Neural cell (in vitro differentiated cells): ENCODE measurements around the gene TMEM225. TPM values are rescaled to one million over a fixed set of nuclear protein-coding genes. Genes with fewer than 3 reads are reported as not detected.

Experiments
- H2AFZ ChIP-seq: fragments of 200-600, 300-800 bp; sonication (generic), shearing (Covaris generic); 2 replicates; pipeline ENCODE4 v1.6.0; 2014; ENCODE audit warnings: low read depth, mild to moderate bottlenecking, antibody characterized with exemption, low read length, moderate library complexity
- H3F3A ChIP-seq: fragments of 200-600 bp; shearing (Covaris generic); 2 replicates; pipeline ENCODE4 v1.6.1; 2016; ENCODE audit warnings: mild to moderate bottlenecking, moderate library complexity, mixed read lengths, antibody characterized with exemption, low read length; ENCODE audit not compliant: insufficient read depth, poor library complexity, severe bottlenecking
- H3K27ac ChIP-seq: fragments of 200-600, 300-800 bp; sonication (generic), shearing (Covaris generic); 2 replicates; pipeline ENCODE4 v1.5.1; 2014; ENCODE audit warnings: mild to moderate bottlenecking, low read length, moderate library complexity
- H3K27me3 ChIP-seq: fragments of 300-800, 200-600 bp; sonication (generic), shearing (Covaris generic); 2 replicates; pipeline ENCODE4 v1.6.0; 2014; ENCODE audit warnings: mild to moderate bottlenecking, low read depth, low read length, moderate library complexity; ENCODE audit not compliant: insufficient read depth
- H3K36me3 ChIP-seq: fragments of 300-800, 200-600 bp; sonication (generic), shearing (Covaris generic); 2 replicates; pipeline ENCODE4 v1.5.1; 2014; ENCODE audit warnings: mild to moderate bottlenecking, antibody characterized with exemption, low read length, moderate library complexity; ENCODE audit not compliant: insufficient read depth
- H3K4me2 ChIP-seq: fragments of 300-800, 200-600 bp; sonication (generic), shearing (Covaris generic); 2 replicates; pipeline ENCODE4 v1.6.0; 2014; ENCODE audit warnings: mild to moderate bottlenecking, low read length
- H3K4me3 ChIP-seq: fragments of 300-800, 200-600 bp; sonication (generic), shearing (Covaris generic); 2 replicates; pipeline ENCODE4 v1.5.1; 2014; ENCODE audit warnings: mild to moderate bottlenecking, low read length, moderate library complexity
- H3K79me2 ChIP-seq: fragments of 200-600 bp; shearing (Covaris generic); replicated peaks from 2 replicates; pipeline ENCODE4 v1.6.0; 2014; ENCODE audit warnings: mild to moderate bottlenecking, low read length, moderate library complexity; ENCODE audit not compliant: insufficient read depth
- H3K9ac ChIP-seq: fragments of 300-800, 200-600 bp; sonication (generic), shearing (Covaris generic); 2 replicates; pipeline ENCODE4 v1.6.1; 2016; ENCODE audit warnings: mild to moderate bottlenecking, low read length, mixed read lengths
- H3K9me2 ChIP-seq: fragments of 200-600 bp; shearing (Covaris generic); 2 replicates; pipeline ENCODE4 v1.6.1; 2016; ENCODE audit warnings: mild to moderate bottlenecking, low read length, mixed read lengths; ENCODE audit not compliant: insufficient read depth
- H3K9me3 ChIP-seq: fragments of 200-600, 300-800 bp; sonication (generic), shearing (Covaris generic); 2 replicates; pipeline ENCODE4 v1.6.1; 2016; ENCODE audit warnings: mild to moderate bottlenecking, mixed run types, low read length, moderate library complexity, mixed read lengths
- H4K20me1 ChIP-seq: fragments of 200-600 bp; shearing (Covaris generic); 2 replicates; pipeline ENCODE4 v1.6.1; 2016; ENCODE audit warnings: mild to moderate bottlenecking, mixed run types; ENCODE audit not compliant: insufficient read depth
- CTCF ChIP-seq: fragments of 450-650 bp; IDR thresholded peaks from 2 replicates; pipeline ENCODE4 v1.5.1; 2014; ENCODE audit warnings: antibody characterized with exemption, mild to moderate bottlenecking, moderate library complexity; ENCODE audit not compliant: poor library complexity, severe bottlenecking
- EP300 ChIP-seq: fragments of 450-650 bp; conservative IDR thresholded peaks from 2 replicates; pipeline ENCODE4 v1.6.1; 2014; ENCODE audit warnings: antibody characterized with exemption, mild to moderate bottlenecking, moderate library complexity; ENCODE audit not compliant: poor library complexity, severe bottlenecking
- EZH2 ChIP-seq: fragments of 200-600, 300-800 bp; shearing (Covaris generic), sonication (generic); IDR thresholded peaks from 2 replicates; pipeline ENCODE4 v1.6.1; 2014; ENCODE audit warnings: antibody characterized with exemption, low read length, borderline replicate concordance, mild to moderate bottlenecking; ENCODE audit not compliant: insufficient read depth, poor library complexity, severe bottlenecking
- MXI1 ChIP-seq: fragments of 450-650 bp; conservative IDR thresholded peaks from 2 replicates; pipeline ENCODE4 v1.6.1; 2014; ENCODE audit warnings: antibody characterized with exemption, mild to moderate bottlenecking; ENCODE audit not compliant: poor library complexity, severe bottlenecking
- POLR2AphosphoS5 ChIP-seq: IDR thresholded peaks from 2 replicates; pipeline ENCODE4 v1.6.1; 2012
- RAD21 ChIP-seq: fragments of 450-650 bp; conservative IDR thresholded peaks from 2 replicates; pipeline ENCODE4 v1.6.1; 2014; ENCODE audit warnings: antibody characterized with exemption, mild to moderate bottlenecking, moderate library complexity
- SMC3 ChIP-seq: fragments of 450-650 bp; conservative IDR thresholded peaks from 2 replicates; pipeline ENCODE4 v1.6.1; 2014; ENCODE audit warnings: antibody characterized with exemption, mild to moderate bottlenecking, moderate library complexity; ENCODE audit not compliant: poor library complexity
- TAF1 ChIP-seq: IDR thresholded peaks from 2 replicates; pipeline ENCODE4 v1.6.1; 2012; ENCODE audit warnings: low read depth
- polyA plus RNA-seq: library from polyadenylated mRNA; depleted of rRNA; stranded (reverse); fragments of >200 nt; gene quantifications from 2 replicates; pipeline ENCODE4 v1.2.3, GENCODE V29; 2014
- TF ChIP-seq, protein P1 (sequence below): IDR thresholded peaks from 2 replicates; pipeline ENCODE4 v1.6.1; 2012; ENCODE audit warnings: borderline replicate concordance

TMEM225 gene
- polyA plus RNA-seq, 1 donor from 2014 or later, result not detected

DNA sequence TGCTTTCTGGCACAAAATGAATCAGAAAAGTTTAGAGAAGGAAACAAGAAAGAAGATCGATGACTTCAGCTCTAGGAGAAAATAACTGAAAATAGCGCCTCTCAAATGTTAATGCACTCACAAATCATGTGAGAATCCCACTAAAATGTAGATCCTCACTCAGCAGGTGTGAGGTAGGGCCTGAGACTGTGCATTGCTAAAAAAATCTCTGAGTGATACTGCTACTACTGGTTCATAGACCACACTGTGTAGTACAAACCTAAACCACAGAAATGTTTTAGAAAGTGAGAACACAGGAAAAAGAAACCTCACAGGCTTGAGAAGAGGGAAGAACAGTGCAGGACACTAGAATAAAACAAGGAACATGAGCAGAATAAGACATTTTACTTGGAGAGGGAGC is 18.5 kb upstream of the TMEM225 start:
- H3K36me3 ChIP-seq, result no peaks in the 10 kb centered on the region
- H3K9me3 ChIP-seq, result no peaks in the 10 kb centered on the region
- no peak overlapping the region for H3K4me3 ChIP-seq
- no peaks in the 10 kb centered on the region for H3F3A ChIP-seq
- H3K27me3 ChIP-seq, result no peaks in the 10 kb centered on the region
- no peak overlapping the region for H3K27ac ChIP-seq
- TF ChIP-seq MXI1, result no peak
- no peak for TF ChIP-seq CTCF
- TF ChIP-seq, protein P1, sequence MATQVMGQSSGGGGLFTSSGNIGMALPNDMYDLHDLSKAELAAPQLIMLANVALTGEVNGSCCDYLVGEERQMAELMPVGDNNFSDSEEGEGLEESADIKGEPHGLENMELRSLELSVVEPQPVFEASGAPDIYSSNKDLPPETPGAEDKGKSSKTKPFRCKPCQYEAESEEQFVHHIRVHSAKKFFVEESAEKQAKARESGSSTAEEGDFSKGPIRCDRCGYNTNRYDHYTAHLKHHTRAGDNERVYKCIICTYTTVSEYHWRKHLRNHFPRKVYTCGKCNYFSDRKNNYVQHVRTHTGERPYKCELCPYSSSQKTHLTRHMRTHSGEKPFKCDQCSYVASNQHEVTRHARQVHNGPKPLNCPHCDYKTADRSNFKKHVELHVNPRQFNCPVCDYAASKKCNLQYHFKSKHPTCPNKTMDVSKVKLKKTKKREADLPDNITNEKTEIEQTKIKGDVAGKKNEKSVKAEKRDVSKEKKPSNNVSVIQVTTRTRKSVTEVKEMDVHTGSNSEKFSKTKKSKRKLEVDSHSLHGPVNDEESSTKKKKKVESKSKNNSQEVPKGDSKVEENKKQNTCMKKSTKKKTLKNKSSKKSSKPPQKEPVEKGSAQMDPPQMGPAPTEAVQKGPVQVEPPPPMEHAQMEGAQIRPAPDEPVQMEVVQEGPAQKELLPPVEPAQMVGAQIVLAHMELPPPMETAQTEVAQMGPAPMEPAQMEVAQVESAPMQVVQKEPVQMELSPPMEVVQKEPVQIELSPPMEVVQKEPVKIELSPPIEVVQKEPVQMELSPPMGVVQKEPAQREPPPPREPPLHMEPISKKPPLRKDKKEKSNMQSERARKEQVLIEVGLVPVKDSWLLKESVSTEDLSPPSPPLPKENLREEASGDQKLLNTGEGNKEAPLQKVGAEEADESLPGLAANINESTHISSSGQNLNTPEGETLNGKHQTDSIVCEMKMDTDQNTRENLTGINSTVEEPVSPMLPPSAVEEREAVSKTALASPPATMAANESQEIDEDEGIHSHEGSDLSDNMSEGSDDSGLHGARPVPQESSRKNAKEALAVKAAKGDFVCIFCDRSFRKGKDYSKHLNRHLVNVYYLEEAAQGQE, result no peak
- TF ChIP-seq POLR2AphosphoS5, result no peak
- TF ChIP-seq SMC3, result no peak
- TF ChIP-seq RAD21, result no peak
- no peak for TF ChIP-seq EP300
- no peak for TF ChIP-seq TAF1
- no peak for TF ChIP-seq EZH2
- no peaks in the 10 kb centered on the region for H3K79me2 ChIP-seq
- H3K9me2 ChIP-seq, result no peaks in the 10 kb centered on the region
- no peaks in the 10 kb centered on the region for H4K20me1 ChIP-seq
- H2AFZ ChIP-seq, result no peak overlapping the region
- no peak overlapping the region for H3K4me2 ChIP-seq
- no peak overlapping the region for H3K9ac ChIP-seq

DNA sequence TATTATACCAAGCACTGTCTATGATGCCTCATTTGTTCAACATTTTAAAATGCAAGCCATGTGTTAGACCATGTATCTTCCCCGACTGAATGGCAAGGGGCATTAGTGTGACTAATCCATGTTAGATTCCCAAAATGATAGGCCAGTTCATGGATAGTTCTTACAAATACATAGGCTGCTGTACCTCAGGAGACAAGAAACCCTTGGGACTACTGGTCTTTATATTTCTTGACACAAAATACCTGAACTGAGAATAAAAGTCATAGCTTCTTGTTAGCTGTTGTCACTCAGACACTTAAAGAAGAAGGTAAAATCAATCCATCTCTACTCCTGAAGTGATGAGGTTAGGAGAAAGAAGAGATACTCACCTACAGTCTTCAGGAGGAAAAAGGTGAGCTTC is 16.4 kb upstream of the TMEM225 start, which contains the start of gene OR8D4:
Gene OR8D4, plus strand, starts transcription at position 301 of the 400 bp plus-strand sequence. CDS start 4,265 bp downstream, outside the sequence.
- H2AFZ ChIP-seq, result no peak within 1 kb of the TSS
- H3K79me2 ChIP-seq, result no peaks in the 10 kb centered on the region
- no peaks in the 10 kb centered on the region for H3F3A ChIP-seq
- no peak within 1 kb of the TSS for H3K27ac ChIP-seq
- H4K20me1 ChIP-seq, result no peaks in the 10 kb centered on the region
- no peaks in the 10 kb centered on the region for H3K27me3 ChIP-seq
- no peak within 1 kb of the TSS for H3K9ac ChIP-seq
- H3K9me3 ChIP-seq, result no peaks in the 10 kb centered on the region
- H3K4me3 ChIP-seq, result no peak within 1 kb of the TSS
- H3K9me2 ChIP-seq, result no peaks in the 10 kb centered on the region
- no peaks in the 10 kb centered on the region for H3K36me3 ChIP-seq
- no peak within 1 kb of the TSS for H3K4me2 ChIP-seq
- TF ChIP-seq TAF1 (no peak), EP300 (no peak), EZH2 (no peak), POLR2AphosphoS5 (no peak), CTCF (no peak), RAD21 (no peak), MXI1 (no peak), SMC3 (no peak)
- TF ChIP-seq, protein P1, result no peak
